Psoas muscle (tissue), 8 donors: ENCODE results near the gene RBP3. TPM values are rescaled to one million over a fixed set of nuclear protein-coding genes. Genes with fewer than 3 reads are reported as not detected.

Experiments
- ATAC-seq, 4 donors: fragments of 200-7000 bp; cut with Tn5 transposase; one replicate each; pipeline ENCODE4 v1.9.1; 2020; ENCODE audit warnings: moderate library complexity in 3 of 4, mild to moderate bottlenecking in 2 of 4
- DNase-seq, 2 donors: peaks; one replicate each; pipeline ENCODE4 v3.0.0-alpha.2; 2020
- H3K27ac ChIP-seq: fragments of 200-600 bp; one replicate; pipeline ENCODE4 v1.8.0; 2022
- H3K27me3 ChIP-seq, 3 donors: fragments of 200-600 bp in 1 of 3; one replicate each; pipeline versions ENCODE4 v1.6.1 to v1.8.0; 2013 to 2022; ENCODE audit warnings: low read length in 2 of 3, mild to moderate bottlenecking in 2 of 3, moderate library complexity in 1 of 3; ENCODE audit not compliant: insufficient read depth in 3 of 3
- H3K36me3 ChIP-seq, 2 donors: fragments of 200-600 bp in 1 of 2; one replicate each; pipeline versions ENCODE4 v1.6.1 to v1.8.0; 2013 to 2022; ENCODE audit warnings: low read depth in 1 of 2, mild to moderate bottlenecking in 1 of 2, moderate library complexity in 1 of 2; ENCODE audit not compliant: insufficient read depth in 1 of 2
- H3K4me1 ChIP-seq: fragments of 200-600 bp; one replicate; pipeline ENCODE4 v1.8.0; 2022
- H3K4me3 ChIP-seq: fragments of 200-600 bp; one replicate; pipeline ENCODE4 v1.8.0; 2022; ENCODE audit warnings: mild to moderate bottlenecking
- H3K9me3 ChIP-seq: fragments of 200-600 bp; one replicate; pipeline ENCODE4 v1.8.0; 2022
- WGBS, 3 donors: extraction: QIAGEN DNeasy Blood & Tissue Kit; methylation state at CpG; one replicate each; pipeline versions ENCODE4 v1.1.6 to v1.1.7; 2013; 5-methylcytosine and 5-hydroxymethylcytosine counted together
- intact Hi-C, 2 donors: fragments of 100-400 bp; cut with DNase I; formaldehyde crosslinking; loops; one replicate each; pipeline versions ENCODE4 v1.11.0 to v1.14.2; 2022
- polyA plus RNA-seq, 3 donors: library from polyadenylated mRNA; stranded (reverse); fragments of 200-250 nt; gene quantifications; one replicate each; pipeline ENCODE4 v1.2.3, GENCODE V29; 2013
- total RNA-seq, 4 donors: library from RNA; stranded (reverse); fragmentation: NEBNext Ultra II Directional in 2 of 4; extraction: Animal tissue kit (Norgen Biotek cat#: 25700) in 2 of 4; gene quantifications; one replicate each; pipeline versions ENCODE4 v1.2.1 to v1.2.4, GENCODE V29; 2021 to 2023
- TF ChIP-seq, protein P1 (sequence below): fragments of 200-600 bp; IDR thresholded peaks from one replicate; pipeline ENCODE4 v1.8.0; 2022; ENCODE audit warnings: antibody characterized with exemption
- donor health status: healthy with polysubstance abuse.
- donor health status: DM: no; HTN: no; CAD: no; lungs with moderate emphysema.
- donor health status: Bipolar disorder and iron deficiency.
- donor health status: healthy.
- donor health status: DM: yes; HTN: yes; CAD: no.
- donor health status: DM: no; HTN: no; CAD: no.
- donor health status: DM: no; HTN: no; CAD: no.
- donor health status: DM: yes; HTN: yes; CAD: no.

The RBP3 gene
- total and polyA plus RNA-seq, 7 donors, result not detected

DNA sequence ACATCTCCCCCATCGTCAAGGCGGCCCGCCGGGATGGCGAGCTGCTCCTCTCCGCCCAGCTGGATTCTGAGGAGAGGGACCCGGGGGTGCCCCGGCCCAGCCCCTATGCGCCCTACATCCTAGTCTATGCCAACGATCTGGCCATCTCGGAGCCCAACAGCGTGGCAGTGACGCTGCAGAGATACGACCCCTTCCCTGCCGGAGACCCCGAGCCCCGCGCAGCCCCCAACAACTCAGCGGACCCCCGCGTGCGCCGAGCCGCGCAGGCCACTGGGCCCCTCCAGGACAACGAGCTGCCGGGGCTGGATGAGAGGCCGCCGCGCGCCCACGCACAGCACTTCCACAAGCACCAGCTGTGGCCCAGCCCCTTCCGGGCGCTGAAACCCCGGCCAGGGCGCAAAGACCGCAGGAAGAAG is 38.1 kb upstream of the RBP3 start:
- ATAC-seq, result no peak
- 95 to 98% (median 96%) methylated on average over 36 to 37 of the region's 37 CpGs for WGBS, 3 donors
- no peak for DNase-seq
- intact Hi-C loops, result loop anchor here in 1 of 2 donors (5.0 kb wide), 1 partner anchor 288 kb away; no protein-coding TSS in a partner anchor
- Histone ChIP-seq H3K9me3 (no peaks in the 10 kb centered on the region), H3K4me3 (no peak overlapping the region), H3K36me3 (no peaks in the 10 kb centered on the region), H3K27me3 (peaks cover 0 to 5% (median 0%) of the 10 kb centered on the region in 3 donors), H3K27ac (no peak overlapping the region), H3K4me1 (no peaks in the 10 kb centered on the region)
- TF ChIP-seq, protein P1, sequence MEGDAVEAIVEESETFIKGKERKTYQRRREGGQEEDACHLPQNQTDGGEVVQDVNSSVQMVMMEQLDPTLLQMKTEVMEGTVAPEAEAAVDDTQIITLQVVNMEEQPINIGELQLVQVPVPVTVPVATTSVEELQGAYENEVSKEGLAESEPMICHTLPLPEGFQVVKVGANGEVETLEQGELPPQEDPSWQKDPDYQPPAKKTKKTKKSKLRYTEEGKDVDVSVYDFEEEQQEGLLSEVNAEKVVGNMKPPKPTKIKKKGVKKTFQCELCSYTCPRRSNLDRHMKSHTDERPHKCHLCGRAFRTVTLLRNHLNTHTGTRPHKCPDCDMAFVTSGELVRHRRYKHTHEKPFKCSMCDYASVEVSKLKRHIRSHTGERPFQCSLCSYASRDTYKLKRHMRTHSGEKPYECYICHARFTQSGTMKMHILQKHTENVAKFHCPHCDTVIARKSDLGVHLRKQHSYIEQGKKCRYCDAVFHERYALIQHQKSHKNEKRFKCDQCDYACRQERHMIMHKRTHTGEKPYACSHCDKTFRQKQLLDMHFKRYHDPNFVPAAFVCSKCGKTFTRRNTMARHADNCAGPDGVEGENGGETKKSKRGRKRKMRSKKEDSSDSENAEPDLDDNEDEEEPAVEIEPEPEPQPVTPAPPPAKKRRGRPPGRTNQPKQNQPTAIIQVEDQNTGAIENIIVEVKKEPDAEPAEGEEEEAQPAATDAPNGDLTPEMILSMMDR, result no peak

DNA sequence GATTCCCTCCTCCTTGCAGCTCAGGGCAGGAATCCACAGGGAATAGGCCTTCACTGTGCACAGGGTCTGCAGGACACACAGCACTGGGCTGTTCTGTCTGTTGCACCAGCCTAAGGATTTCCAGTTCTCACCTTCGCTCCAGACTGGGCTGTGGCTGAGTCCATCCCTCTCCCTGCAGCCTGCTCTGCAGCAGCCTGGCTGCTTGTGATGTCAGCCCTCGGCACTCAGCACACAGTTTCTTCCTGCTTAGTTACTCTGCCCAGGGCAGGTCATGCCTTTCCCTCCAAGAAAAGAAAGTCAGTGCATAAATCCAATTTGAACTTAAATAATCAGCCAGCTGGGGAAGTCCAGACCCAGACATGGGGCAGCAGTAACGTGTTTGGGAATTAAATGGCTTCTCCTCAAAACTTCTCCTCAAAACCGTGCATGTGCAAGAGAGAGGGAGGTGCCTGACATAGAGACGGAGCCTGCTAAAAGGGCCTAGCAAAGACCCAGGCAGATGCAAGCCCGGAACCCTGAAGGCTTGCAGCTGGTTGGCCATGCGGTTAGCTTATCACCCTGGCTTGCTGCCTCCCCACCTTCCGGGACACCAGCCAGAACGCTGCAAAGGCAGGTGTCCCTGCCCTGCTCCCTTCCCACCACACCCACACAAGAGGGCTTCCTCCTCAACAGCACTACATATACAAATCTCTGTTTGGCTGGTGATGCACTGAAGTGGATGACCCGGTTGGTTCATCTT is 36.8 kb upstream of the RBP3 start:
- intact Hi-C loops, result loop anchor here in 1 of 2 donors (5.0 kb wide), 1 partner anchor 289 kb away; no protein-coding TSS in a partner anchor
- no peak overlapping the region for H3K4me3 ChIP-seq
- no peaks in the 10 kb centered on the region for H3K36me3 ChIP-seq
- no peak overlapping the region for H3K27ac ChIP-seq
- ATAC-seq (no peak), DNase-seq (peak in 1 of 2 donors; percentile 45)
- 51 to 57% (median 51%) methylated on average over 10 of the region's 10 CpGs for WGBS, 3 donors
- no peaks in the 10 kb centered on the region for H3K4me1 ChIP-seq
- peaks cover 0 to 5% (median 0%) of the 10 kb centered on the region in 3 donors for H3K27me3 ChIP-seq
- H3K9me3 ChIP-seq, result no peaks in the 10 kb centered on the region
- TF ChIP-seq, protein P1, result no peak

DNA sequence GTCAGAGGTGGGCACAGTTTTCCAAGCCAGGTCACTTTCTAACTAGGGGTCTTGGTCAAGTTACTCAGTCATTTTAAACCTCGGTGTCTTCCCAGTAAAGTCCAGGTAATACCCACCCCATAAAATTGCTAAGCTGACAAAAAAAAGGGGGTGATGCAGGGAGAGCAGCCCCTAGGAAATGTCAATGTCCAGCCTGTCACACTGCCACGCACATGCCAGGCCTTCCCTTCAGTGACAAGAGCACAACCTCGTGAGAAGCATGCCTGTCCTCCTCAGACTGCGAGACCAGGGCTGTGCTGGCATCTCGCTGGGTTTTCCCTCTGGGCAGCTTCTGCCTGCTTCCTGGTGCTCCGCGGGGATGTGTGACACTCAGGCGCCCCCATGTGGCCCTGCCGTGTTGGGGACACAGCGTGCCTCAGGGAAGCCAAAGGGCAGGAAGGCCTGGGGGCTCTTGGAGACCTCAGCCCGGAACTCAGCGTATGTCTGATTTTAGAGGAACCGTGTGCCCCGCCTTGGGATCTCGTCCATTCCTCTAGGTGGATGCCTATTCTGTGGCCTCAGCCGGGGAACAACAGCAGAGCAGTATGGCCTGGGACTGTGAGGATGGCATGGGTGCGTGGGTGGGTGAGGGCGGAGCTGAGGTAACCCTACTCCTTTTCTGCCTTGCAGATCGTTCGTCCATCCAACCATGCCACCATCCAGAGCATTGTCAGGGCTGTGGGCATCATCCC is 36.1 kb upstream of the RBP3 start:
- ATAC-seq (peak; percentile 91 to 99 (median 93)), DNase-seq (peak; percentile 83 to 90)
- H3K27me3 ChIP-seq, result peaks cover 0 to 5% (median 0%) of the 10 kb centered on the region in 3 donors
- no peaks in the 10 kb centered on the region for H3K36me3 ChIP-seq
- no peaks in the 10 kb centered on the region for H3K9me3 ChIP-seq
- no peaks in the 10 kb centered on the region for H3K4me1 ChIP-seq
- no peak overlapping the region for H3K27ac ChIP-seq
- TF ChIP-seq, protein P1, result peak; percentile 81
- no peak overlapping the region for H3K4me3 ChIP-seq
- WGBS, 3 donors, result 17 to 22% (median 21%) methylated on average over 19 to 20 of the region's 20 CpGs
- intact Hi-C loops, result loop anchor here (1.0 to 5.0 kb wide), 2 partner anchors 265 to 290 kb away; no protein-coding TSS in a partner anchor

DNA sequence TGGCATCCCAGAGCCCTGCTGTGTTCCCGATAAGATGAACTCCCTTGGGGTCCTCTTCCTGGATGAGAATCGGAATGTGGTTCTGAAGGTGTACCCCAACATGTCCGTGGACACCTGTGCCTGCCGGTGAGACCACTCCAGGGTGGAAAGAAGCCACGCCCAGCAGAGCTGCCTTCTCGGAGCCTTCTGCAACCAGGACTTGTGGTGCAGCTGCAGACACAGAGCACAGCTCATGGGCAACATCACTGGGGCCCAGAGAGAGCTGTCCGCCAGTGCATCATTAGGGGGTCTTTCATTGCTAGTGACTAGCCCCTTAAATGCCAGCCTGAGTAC is 35.5 kb upstream of the RBP3 start:
- no peak for DNase-seq
- TF ChIP-seq, protein P1, result no peak

More for the DNA sequence above, 35.5 kb upstream of the RBP3 start:
- Histone ChIP-seq H3K4me3 (no peak overlapping the region), H3K27me3 (peaks cover 0 to 5% (median 0%) of the 10 kb centered on the region in 3 donors), H3K4me1 (no peaks in the 10 kb centered on the region), H3K27ac (no peak overlapping the region), H3K9me3 (no peaks in the 10 kb centered on the region), H3K36me3 (no peaks in the 10 kb centered on the region)
- intact Hi-C loops, result loop anchor here (1.0 to 5.0 kb wide), 2 partner anchors 265 to 290 kb away; no protein-coding TSS in a partner anchor
- no peak for ATAC-seq
- 80 to 87% (median 82%) methylated on average over 7 of the region's 7 CpGs for WGBS, 3 donors
